OCI-M1 (cell line): ENCODE data around the gene CEP83.
A peak's percentile ranks its signal among the peaks of the same experiment; 100 is the strongest.

Experiments used
- DNase-seq: peaks from one replicate; lab custom pipeline; 2025; lab: John Stamatoyannopoulos, UW

CEP83 gene

DNA sequence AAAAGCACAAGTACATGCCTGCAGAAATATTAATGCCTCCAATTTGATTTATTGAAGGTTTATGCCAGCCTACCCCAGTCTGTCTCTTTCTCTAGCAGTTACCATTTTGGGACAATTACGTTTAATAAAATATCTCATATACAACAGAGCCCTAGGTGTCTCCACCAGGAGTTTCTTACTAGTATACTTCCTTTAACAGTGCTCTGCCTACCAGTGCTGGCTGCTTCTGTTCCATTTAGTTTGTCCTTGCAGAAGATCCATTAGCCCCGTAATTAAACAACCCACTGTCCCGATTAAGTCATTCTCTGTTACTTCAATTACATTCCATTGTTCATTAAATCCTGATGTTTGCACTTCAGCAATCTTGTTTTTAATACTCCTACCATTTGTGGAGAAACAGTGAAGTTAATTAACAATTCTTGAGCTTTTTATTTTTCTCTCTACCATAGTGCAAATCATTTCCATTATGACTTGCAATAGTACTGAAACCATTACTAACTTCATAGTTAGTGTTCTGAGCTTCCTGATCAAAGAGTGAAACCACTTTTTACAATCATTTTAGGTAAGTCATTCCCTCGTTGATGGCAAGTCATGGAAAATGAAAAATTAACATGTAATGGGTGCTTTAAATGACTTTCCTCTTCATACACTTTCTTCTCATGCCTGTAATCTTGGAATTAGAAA, 190.2 kb downstream of the CEP83 start:
- no peak for DNase-seq

DNA sequence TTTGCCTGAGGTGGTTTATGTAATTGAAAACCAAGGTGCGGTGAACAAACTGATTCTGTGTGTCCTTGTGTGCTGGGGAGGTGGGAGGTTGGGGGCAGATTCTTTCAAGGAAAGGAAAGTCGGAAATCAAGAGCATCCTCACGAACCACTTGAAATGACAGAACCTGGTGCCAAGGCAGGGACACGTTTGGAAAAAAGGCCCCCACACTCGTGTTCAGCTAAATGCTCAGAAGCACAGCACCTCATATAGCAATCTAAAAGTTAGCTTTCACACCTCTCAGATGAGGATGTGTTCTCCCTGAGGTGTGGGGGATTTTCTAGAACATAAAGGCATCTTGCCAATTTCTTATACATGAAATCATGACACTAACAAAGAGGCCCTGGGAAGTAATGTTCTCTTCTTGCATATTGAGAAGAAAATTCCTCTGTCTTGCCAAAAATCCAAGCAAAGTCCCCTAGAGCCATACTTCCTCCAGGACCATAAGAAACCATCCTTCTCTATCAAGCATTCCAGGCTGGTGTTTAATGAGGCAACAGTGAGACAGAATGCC, 191.7 kb downstream of the CEP83 start:
- no peak for DNase-seq

DNA sequence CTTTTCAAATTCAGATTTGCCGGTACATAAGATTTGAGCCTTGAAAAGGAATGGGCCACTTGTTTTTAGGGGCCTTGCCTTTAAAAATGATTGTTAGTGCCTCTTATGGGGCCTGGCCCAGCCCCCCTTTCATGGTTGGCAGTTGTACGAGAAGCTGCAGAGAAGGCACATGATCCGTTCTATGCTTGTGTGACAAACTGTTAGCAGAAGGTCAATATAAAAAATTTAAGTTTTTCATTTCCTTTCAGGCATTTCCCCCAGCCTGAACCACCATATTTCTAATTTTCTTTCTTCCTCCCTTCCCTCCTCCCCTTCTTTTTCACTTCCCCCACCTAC, 192.2 kb downstream of the CEP83 start:
- no peak for DNase-seq

DNA sequence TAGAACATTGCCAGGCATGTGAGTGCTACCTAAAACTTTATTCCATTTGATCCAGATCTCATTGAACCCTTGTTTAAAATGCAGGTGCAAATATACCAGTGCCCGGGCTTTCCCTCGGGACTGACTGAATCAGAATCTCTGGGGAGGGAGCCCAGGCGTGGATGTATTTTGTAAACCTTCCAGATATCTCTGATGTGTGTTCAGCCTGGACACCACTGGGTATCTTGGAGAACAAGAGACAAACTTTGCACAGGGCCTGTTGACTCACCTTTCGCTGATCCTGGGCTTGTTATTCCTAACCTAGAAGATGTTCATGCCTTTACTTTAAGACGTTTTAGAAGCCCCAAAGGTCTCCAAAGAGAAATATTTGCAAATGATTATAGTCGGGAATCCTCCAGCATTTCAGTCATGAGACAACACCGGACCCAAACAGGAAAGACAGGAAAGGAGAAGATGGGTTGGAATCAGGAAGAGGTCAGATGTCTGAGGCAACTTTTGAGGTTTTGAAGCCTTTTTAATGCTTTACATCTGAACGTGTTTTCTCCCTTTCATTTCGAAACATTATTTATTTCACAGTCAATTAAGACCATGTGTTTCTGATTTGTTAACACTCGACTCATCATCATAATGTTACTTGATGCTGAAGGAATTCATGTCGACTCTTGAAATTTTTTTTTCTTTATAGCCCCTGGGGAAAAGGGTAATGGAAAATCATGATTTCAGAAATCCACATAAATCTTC, 192.7 kb downstream of the CEP83 start:
- no peak for DNase-seq

DNA sequence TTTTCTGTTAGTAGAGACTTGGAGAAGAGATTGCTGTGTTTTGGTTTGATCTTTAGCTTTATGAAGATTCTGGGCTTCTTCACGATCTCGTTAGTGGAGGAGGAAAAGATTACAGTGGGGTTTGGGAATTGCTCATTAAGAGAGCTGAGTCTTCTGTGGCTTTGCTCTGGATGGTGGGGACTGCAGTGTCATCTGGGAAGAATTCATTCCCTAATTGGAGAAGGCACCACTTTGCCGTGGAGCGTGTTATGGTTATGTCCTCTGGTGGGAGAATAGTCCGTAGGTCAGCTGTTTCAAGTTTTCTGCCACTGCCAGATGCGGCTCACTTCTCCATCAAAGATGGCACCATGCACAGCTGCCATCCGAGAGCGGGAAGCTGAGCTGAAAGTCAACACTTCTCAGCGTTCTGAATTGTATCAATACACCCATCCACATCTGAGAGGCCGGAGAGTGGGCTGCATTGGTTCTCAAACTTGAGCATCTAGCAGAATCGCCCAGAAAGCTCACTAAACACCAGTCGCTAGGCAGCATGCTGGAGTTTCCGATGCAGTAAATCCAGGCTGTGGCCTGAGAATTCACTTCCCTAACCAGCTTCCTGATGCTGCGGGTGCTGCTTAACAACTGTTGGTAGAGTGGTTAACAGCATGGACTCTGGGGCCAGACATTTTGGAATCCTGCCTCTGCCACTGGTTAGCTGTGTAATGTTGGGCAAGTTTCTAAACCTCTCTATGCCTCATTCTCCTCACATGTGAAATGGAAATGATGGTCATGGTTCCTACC, 193.5 kb downstream of the CEP83 start:
- DNase-seq, result no peak

DNA sequence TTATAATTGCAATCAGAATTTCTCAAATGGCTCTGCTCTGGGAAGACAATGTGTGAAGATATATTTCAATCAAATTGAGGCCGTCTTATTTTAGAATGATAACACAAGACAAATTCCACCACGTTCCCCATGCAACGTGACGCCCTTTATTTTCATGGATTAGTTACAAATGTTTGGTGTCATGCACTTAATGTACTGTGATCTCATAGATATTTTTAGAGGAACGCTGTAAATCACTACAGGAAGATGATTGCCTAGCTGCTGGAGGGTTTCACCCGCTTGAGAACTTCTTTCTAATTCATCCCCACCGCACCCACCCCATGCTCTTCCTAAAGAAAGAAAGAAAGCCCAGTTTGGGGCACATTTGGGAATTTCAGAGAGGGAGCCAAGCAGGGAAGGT, 194.1 kb downstream of the CEP83 start:
- DNase-seq, result no peak

DNA sequence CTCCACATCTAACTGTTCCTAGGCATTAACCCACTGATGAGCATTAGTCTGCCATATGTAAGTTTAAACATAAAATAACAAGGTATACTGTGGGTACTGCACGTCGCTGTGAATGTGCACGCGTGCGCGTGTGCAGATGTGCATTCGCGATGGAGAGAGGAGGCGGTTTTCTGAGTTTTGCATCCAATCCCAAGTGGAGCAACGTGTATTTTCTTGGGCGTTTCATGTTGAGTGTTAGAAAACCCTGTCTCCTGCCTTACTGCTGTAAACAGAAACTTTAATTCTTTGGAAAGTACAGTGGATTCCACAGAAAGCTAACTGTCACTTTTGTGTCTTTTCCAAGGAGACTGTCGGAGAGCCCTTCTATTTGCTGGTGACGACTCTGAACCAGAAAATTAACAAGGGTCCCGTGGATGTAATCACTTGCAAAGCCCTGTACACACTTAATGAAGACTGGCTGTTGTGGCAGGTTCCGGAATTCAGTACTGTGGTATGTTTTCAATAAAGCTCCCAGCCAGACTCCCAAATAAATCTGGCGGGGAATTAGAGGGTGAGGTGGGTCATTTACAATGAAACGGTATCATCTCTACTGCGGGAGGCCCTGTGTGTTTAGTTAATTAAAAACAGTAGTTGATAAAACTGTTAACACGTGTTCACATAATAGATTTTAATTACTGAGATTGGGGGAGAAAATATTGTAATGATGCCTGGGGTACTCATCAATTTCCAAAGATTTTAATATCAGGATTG, 194.8 kb downstream of the CEP83 start:
- DNase-seq, result no peak

DNA sequence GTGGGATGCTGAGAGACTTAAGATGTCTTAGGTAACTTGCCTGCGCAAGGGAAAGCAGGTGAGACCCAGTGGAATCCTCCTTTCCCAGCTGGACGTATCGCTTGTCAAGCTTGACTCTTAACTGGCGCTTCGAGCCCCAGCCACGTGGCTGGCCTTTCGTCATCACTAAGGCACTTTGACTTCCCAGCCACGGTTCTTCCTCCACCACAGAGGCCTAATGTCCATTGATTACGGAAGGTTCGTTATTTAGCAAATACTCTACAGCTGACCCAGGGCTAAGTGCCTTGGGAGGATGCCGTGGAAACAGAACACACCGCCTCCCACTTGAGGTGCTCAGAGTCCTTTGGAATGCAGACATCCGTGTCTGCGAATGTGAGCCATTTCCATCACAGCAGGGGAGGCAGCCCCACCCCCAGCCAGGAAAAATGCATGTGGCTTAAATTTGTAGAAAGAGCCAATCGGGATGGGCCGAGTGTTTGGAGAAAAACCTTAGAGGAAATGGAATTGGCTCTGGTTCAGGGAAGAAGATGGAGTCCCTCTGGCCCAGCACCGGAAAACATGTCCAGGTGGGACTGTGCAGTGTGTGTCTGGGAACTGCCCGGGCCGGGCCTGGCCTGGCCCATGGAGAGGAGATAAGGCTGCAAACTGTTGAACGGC, 195.6 kb downstream of the CEP83 start:
- DNase-seq, result no peak

DNA sequence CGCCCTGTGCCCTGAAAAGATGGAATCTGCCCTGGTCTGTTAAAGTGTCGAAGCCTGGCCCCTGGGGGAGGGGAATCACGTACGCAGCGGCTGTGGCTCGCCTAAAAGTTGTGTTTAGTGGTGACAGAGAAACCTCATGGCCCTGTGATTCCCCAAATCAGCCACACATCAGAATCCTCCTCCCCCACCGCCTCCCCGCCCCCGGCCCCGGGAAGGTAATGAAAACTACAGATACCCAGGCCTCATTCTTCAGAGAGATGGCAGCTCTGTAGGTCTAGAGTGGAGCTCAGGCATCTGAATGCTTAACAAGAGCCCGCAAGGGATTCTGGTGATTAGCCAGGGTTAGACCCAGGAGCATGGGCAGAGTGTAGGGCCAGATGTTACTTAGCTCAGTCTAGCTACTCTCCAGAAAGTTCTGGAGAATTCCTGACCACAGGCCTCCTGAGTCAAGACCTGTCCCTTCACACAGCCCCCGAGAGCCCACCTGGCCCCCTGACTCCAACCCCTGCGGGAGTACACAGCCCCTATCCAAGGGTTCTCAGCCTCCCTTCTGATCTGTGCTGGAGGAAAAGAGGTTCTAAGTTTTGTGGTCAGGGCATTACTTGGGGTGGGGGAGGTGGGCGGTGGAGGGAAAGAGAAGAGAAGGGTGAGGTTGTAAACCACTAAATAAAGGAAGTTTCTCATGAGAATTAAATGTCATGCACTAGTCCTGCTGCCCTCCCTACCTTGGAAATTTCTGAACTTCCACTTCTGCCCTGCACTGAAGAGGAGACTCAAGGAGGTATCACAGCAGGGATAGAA, 196.5 kb downstream of the CEP83 start:
- peak; percentile 89 for DNase-seq

DNA sequence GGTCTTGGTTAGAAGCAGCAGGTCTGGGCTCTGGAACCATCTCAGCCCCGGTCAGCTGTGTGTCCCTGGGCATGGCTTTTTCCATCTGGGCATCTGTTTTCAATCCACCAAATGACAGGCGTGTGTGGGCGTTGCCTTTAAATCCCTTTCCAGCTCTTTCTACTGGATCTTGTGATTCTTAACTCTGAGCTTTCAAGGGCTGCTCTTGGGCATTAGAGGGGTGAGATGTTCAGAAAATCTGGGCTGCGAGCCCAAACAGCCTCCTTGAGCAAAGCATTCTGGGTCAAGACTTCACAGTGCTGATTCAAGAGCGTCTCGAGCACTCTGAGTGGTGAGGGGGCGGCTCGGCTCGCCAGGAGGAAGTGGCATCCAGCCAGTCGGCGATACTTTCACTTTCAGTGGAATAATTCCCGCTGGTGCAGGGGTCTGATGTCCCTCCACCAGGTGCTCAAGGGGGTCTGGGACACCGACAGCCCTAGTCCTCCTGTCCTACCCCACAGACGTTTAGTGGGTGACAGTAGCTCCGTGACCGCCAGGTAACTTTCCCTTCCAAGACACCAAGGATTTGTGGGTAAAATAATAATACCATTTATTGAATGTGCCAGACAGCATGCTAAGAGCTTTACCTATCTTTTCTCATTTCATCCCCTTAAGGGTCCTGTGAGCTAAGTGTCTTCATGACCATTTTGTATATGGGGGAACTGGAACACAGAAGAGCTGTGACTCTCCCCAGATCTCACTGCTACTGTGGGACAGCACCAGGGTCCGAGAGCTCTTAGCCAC, 197.2 kb downstream of the CEP83 start:
- peak; percentile 95 for DNase-seq

DNA sequence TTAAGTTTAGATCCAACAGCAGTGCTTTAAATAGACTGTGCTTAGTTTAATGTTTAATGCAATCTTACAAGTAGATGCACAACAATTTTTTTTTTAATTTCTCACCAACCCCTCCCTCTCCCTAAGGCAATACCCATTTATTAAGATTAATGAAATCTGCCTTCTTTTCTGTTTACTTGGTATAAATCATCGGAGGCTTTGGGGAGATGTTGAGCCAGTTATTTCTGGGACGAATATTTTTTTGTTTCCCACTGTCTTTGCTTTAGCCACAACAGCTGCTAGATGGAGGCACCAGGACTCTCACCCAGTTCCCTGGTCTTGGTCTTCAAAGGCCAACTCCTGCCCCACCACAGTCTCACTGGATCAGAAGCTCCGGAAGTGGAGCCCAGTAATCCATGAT, 197.9 kb downstream of the CEP83 start:
- no peak for DNase-seq

DNA sequence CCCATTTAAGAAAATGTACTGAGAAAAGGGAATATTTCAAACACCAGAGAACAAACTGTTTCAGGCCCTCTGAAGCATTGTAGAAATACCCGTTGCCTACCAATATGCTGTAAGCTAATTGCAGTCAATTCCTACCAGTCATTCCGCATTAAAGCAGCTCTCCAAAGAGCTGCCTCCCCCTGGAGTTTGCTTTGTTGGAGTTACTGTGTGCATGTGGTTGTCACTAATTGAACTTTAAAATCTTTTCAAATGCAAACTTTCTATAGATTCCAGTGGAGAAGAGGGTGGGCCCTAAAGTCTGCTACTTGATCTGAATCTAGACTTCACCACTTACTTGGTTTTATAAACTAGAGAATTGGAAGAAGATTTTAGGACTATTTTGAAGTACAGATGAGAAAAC, 198.5 kb downstream of the CEP83 start:
- no peak for DNase-seq

DNA sequence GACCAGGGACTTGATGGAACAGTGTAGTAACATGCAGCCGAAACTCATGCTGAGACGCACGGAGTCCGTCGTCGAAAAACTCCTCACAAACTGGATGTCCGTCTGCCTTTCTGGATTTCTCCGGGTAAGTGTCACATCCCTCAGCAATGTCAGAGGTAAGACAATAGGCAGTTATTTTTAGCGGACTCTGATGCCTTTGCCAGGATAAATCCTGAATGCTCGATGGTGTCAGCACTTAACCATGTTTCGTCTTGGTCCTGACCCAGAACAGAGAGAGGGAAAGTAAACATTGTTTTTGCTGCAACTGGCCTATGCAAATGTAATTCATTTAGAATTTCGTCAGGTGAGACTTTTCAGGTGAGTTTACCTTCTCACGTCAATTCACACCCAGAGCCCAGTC, 198.9 kb downstream of the CEP83 start:
- DNase-seq, result no peak

DNA sequence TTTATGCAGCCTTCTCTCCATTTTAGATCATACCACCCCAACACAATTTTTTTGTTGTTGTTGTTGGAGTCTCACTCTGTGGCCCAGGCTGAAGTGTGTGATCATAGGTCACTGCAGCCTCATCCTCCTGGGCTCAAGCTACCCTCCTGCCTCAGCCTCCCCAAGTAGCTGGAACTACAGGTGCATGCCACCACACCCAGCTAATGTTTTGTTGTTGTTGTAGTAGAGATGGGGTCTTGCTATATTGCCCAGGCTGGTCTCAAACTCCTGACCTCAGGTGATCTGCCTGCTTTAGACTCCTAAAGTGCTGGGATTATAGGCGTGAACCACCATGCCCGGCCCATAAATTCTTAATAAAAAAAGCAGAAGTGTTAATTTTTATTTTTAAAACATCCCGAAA, 199.7 kb downstream of the CEP83 start:
- DNase-seq, result no peak

DNA sequence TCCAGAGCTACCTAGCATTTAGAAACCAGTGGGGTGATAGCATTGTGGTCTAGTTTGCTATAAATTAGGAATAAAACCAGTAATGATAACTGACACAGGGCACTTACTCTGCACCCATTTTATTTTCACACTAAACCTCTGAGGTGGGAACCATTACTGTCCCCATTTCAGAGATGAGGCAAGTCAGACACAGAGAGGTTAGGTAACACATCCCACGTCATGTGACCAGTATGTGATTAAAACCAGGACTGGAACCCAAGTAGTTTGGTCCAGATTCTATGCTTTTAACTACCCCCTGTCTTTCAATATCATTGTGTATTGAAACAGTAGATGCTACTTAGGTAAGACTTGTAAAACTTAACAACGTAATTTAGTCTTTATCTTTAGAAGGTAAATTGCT, 201.1 kb downstream of the CEP83 start:
- no peak for DNase-seq
